ENCODE results near the gene GSN.
A peak's percentile ranks its signal among the peaks of the same experiment; 100 is the strongest.

Gene GSN

GRCh38 chr9:121354141-121354540 lies 86.2 kb downstream of the GSN start:
- no peaks in the 10 kb centered on the region for H3K9me3 Mint-ChIP-seq
- peaks cover 74% of the 10 kb centered on the region for H3K4me1 Mint-ChIP-seq
- H3K27ac Mint-ChIP-seq (ENCODE audit: low read depth), result peak overlapping the region; percentile 39
- ATAC-seq (replicated peaks; ENCODE audit: extremely low read depth, poor library complexity, severe bottlenecking) (no peak), DNase-seq (ENCODE audit: low spot score in 2 of 2) (no peak)
- H3K27me3 Mint-ChIP-seq, result no peaks in the 10 kb centered on the region
- peaks cover 51% of the 10 kb centered on the region for H3K36me3 Mint-ChIP-seq (ENCODE audit: insufficient read depth)
- peak overlapping the region; percentile 57 for H3K4me3 Mint-ChIP-seq

GRCh38 chr9:121354762-121355161 lies 86.8 kb downstream of the GSN start:
- DNase-seq (ENCODE audit: low spot score in 2 of 2) (no peak), ATAC-seq (replicated peaks; ENCODE audit: extremely low read depth, poor library complexity, severe bottlenecking) (no peak)
- peaks cover 75% of the 10 kb centered on the region for H3K4me1 Mint-ChIP-seq
- no peak overlapping the region for H3K27ac Mint-ChIP-seq (ENCODE audit: low read depth)
- H3K4me3 Mint-ChIP-seq, result no peak overlapping the region
- no peaks in the 10 kb centered on the region for H3K27me3 Mint-ChIP-seq
- no peaks in the 10 kb centered on the region for H3K9me3 Mint-ChIP-seq
- peaks cover 46% of the 10 kb centered on the region for H3K36me3 Mint-ChIP-seq (ENCODE audit: insufficient read depth)

- Mint-ChIP-seq H3K9me3 (no peaks in the 10 kb centered on the region), H3K4me3 (peak overlapping the region; percentile 66), H3K27me3 (no peaks in the 10 kb centered on the region), H3K27ac (ENCODE audit: low read depth) (peak overlapping the region; percentile 91), H3K36me3 (ENCODE audit: insufficient read depth) (peaks cover 32% of the 10 kb centered on the region), H3K4me1 (peaks cover 59% of the 10 kb centered on the region)
- peak; percentile 54 for ATAC-seq (replicated peaks; ENCODE audit: extremely low read depth, poor library complexity, severe bottlenecking)
- no peak for DNase-seq (ENCODE audit: low spot score in 2 of 2)
Measured at GRCh38 chr9:121357011-121357410, 89.0 kb downstream of the GSN start.

GRCh38 chr9:121358751-121359150 lies 90.8 kb downstream of the GSN start:
- H3K27me3 Mint-ChIP-seq, result no peaks in the 10 kb centered on the region
- H3K36me3 Mint-ChIP-seq (ENCODE audit: insufficient read depth), result peaks cover 19% of the 10 kb centered on the region
- peaks cover 64% of the 10 kb centered on the region for H3K4me1 Mint-ChIP-seq
- H3K9me3 Mint-ChIP-seq, result no peaks in the 10 kb centered on the region
- ATAC-seq (replicated peaks; ENCODE audit: extremely low read depth, poor library complexity, severe bottlenecking) (no peak), DNase-seq (ENCODE audit: low spot score in 2 of 2) (no peak)
- H3K4me3 Mint-ChIP-seq, result peak overlapping the region; percentile 75
- H3K27ac Mint-ChIP-seq (ENCODE audit: low read depth), result peak overlapping the region; percentile 89

GRCh38 chr9:121359351-121360294 lies 91.7 kb downstream of the GSN start:
- DNase-seq (ENCODE audit: low spot score in 2 of 2) (no peak), ATAC-seq (replicated peaks; ENCODE audit: extremely low read depth, poor library complexity, severe bottlenecking) (no peak)
- Mint-ChIP-seq H3K27me3 (no peaks in the 10 kb centered on the region), H3K9me3 (no peaks in the 10 kb centered on the region), H3K36me3 (ENCODE audit: insufficient read depth) (peaks cover 18% of the 10 kb centered on the region), H3K27ac (ENCODE audit: low read depth) (peak overlapping the region; percentile 89), H3K4me1 (peaks cover 67% of the 10 kb centered on the region), H3K4me3 (peak overlapping the region; percentile 75)

GRCh38 chr9:121360601-121361374 lies 92.8 kb downstream of the GSN start:
- ATAC-seq (replicated peaks; ENCODE audit: extremely low read depth, poor library complexity, severe bottlenecking), result no peak
- Mint-ChIP-seq H3K9me3 (no peaks in the 10 kb centered on the region), H3K27me3 (no peaks in the 10 kb centered on the region), H3K36me3 (ENCODE audit: insufficient read depth) (peaks cover 19% of the 10 kb centered on the region), H3K4me1 (peaks cover 74% of the 10 kb centered on the region), H3K27ac (ENCODE audit: low read depth) (peak overlapping the region; percentile 35), H3K4me3 (no peak overlapping the region)
- no peak for DNase-seq (ENCODE audit: low spot score in 2 of 2)

GRCh38 chr9:121362813-121363621 lies 95.1 kb downstream of the GSN start:
- H3K4me3 Mint-ChIP-seq, result peak overlapping the region; percentile 16
- no peaks in the 10 kb centered on the region for H3K27me3 Mint-ChIP-seq
- no peak for ATAC-seq (replicated peaks; ENCODE audit: extremely low read depth, poor library complexity, severe bottlenecking)
- H3K36me3 Mint-ChIP-seq (ENCODE audit: insufficient read depth), result peaks cover 13% of the 10 kb centered on the region
- no peaks in the 10 kb centered on the region for H3K9me3 Mint-ChIP-seq
- H3K27ac Mint-ChIP-seq (ENCODE audit: low read depth), result no peak overlapping the region
- H3K4me1 Mint-ChIP-seq, result peaks cover 69% of the 10 kb centered on the region
- no peak for DNase-seq (ENCODE audit: low spot score in 2 of 2)

GRCh38 chr9:121363622-121363961 lies 95.6 kb downstream of the GSN start:
- no peak overlapping the region for H3K4me3 Mint-ChIP-seq
- H3K9me3 Mint-ChIP-seq, result no peaks in the 10 kb centered on the region
- H3K4me1 Mint-ChIP-seq, result peaks cover 67% of the 10 kb centered on the region
- DNase-seq (ENCODE audit: low spot score in 2 of 2) (no peak), ATAC-seq (replicated peaks; ENCODE audit: extremely low read depth, poor library complexity, severe bottlenecking) (no peak)
- peak overlapping the region; percentile 71 for H3K27ac Mint-ChIP-seq (ENCODE audit: low read depth)
- no peaks in the 10 kb centered on the region for H3K27me3 Mint-ChIP-seq
- peaks cover 13% of the 10 kb centered on the region for H3K36me3 Mint-ChIP-seq (ENCODE audit: insufficient read depth)

GRCh38 chr9:121364077-121364476 lies 96.1 kb downstream of the GSN start:
- Mint-ChIP-seq H3K4me1 (peaks cover 62% of the 10 kb centered on the region), H3K27ac (ENCODE audit: low read depth) (peak overlapping the region; percentile 71), H3K9me3 (no peaks in the 10 kb centered on the region), H3K4me3 (peak overlapping the region; percentile 0), H3K36me3 (ENCODE audit: insufficient read depth) (peaks cover 14% of the 10 kb centered on the region), H3K27me3 (no peaks in the 10 kb centered on the region)
- no peak for ATAC-seq (replicated peaks; ENCODE audit: extremely low read depth, poor library complexity, severe bottlenecking)
- DNase-seq (ENCODE audit: low spot score in 2 of 2), result no peak

- H3K27me3 Mint-ChIP-seq, result no peaks in the 10 kb centered on the region
- DNase-seq (ENCODE audit: low spot score in 2 of 2) (no peak), ATAC-seq (replicated peaks; ENCODE audit: extremely low read depth, poor library complexity, severe bottlenecking) (no peak)
- H3K36me3 Mint-ChIP-seq (ENCODE audit: insufficient read depth), result peaks cover 19% of the 10 kb centered on the region
- H3K27ac Mint-ChIP-seq (ENCODE audit: low read depth), result peak overlapping the region; percentile 71
- no peaks in the 10 kb centered on the region for H3K9me3 Mint-ChIP-seq
- H3K4me1 Mint-ChIP-seq, result peaks cover 55% of the 10 kb centered on the region
- peak overlapping the region; percentile 0 for H3K4me3 Mint-ChIP-seq
Measured at GRCh38 chr9:121364886-121365285, 96.9 kb downstream of the GSN start.

- Mint-ChIP-seq H3K4me1 (peaks cover 60% of the 10 kb centered on the region), H3K4me3 (peak overlapping the region; percentile 29), H3K36me3 (ENCODE audit: insufficient read depth) (peaks cover 22% of the 10 kb centered on the region), H3K27me3 (no peaks in the 10 kb centered on the region), H3K27ac (ENCODE audit: low read depth) (peak overlapping the region; percentile 71), H3K9me3 (no peaks in the 10 kb centered on the region)
- ATAC-seq (replicated peaks; ENCODE audit: extremely low read depth, poor library complexity, severe bottlenecking), result no peak
- DNase-seq (ENCODE audit: low spot score in 2 of 2), result no peak
Measured at GRCh38 chr9:121365564-121365963, 97.6 kb downstream of the GSN start.

GRCh38 chr9:121366611-121367192 lies 98.7 kb downstream of the GSN start:
- Mint-ChIP-seq H3K4me3 (peak overlapping the region; percentile 81), H3K4me1 (peaks cover 71% of the 10 kb centered on the region), H3K27ac (ENCODE audit: low read depth) (no peak overlapping the region), H3K9me3 (no peaks in the 10 kb centered on the region), H3K27me3 (no peaks in the 10 kb centered on the region), H3K36me3 (ENCODE audit: insufficient read depth) (peaks cover 22% of the 10 kb centered on the region)
- DNase-seq (ENCODE audit: low spot score in 2 of 2), result no peak
- ATAC-seq (replicated peaks; ENCODE audit: extremely low read depth, poor library complexity, severe bottlenecking), result no peak
